Upper lobe of right lung (tissue), 1 donor: Measurements from ENCODE around the gene FHIT. TPM values are rescaled to one million over a fixed set of nuclear protein-coding genes. Genes with fewer than 3 reads are reported as not detected.

Source experiments
- ATAC-seq: fragments of 200-7000 bp; cut with Tn5 transposase; one replicate; pipeline ENCODE4 v1.9.1; 2020; ENCODE audit warnings: mild to moderate bottlenecking, moderate library complexity
- DNase-seq: peaks from one replicate; pipeline ENCODE4 v3.0.0-alpha.2; 2020
- H3K27ac ChIP-seq: fragments of 200-600 bp; one replicate; pipeline ENCODE4 v1.8.0; 2022
- H3K27me3 ChIP-seq: fragments of 200-600 bp; one replicate; pipeline ENCODE4 v1.8.0; 2022; ENCODE audit warnings: mild to moderate bottlenecking
- H3K36me3 ChIP-seq: fragments of 200-600 bp; one replicate; pipeline ENCODE4 v1.8.0; 2022
- H3K4me1 ChIP-seq: fragments of 200-600 bp; one replicate; pipeline ENCODE4 v1.8.0; 2022
- H3K4me3 ChIP-seq: fragments of 200-600 bp; one replicate; pipeline ENCODE4 v1.8.0; 2022; ENCODE audit warnings: mild to moderate bottlenecking
- H3K9me3 ChIP-seq: fragments of 200-600 bp; one replicate; pipeline ENCODE4 v1.8.0; 2022
- intact Hi-C: fragments of 100-400 bp; cut with DNase I; formaldehyde crosslinking; loops from one replicate; pipeline ENCODE4 v1.11.0; 2022
- total RNA-seq: library from RNA; stranded (reverse); fragmentation: NEBNext Ultra II Directional; extraction: Animal tissue kit (Norgen Biotek cat#: 25700); gene quantifications from one replicate; pipeline ENCODE4 v1.2.1, GENCODE V29; 2021
- TF ChIP-seq, protein P1 (sequence below): fragments of 200-600 bp; IDR thresholded peaks from one replicate; pipeline ENCODE4 v1.8.0; 2022; ENCODE audit warnings: antibody characterized with exemption
- donor health status: DM: no; HTN: yes; CAD: no; lungs with severe emphysema.

Gene FHIT
- total RNA-seq, 1 donor from 2014 or later = 9.6 TPM

DNA sequence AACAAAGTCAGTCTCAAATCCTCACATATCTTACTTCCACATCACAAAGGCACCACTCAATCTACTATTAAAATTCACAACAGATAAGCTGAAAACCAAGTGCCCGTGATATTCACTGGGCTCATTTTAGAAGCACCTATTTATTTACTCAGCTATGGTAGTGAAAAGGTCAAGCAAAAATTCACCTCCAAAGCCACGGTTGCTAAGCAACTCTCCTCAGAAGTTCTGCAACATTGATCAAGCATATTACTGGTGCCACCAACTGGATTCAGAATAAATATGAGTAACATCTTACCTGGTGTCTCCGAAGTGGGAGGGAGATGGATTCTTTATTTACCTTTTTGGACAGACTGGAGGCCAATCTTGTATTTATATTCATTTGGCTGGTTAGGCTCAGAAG lies 714.8 kb downstream of the FHIT start:
- no peak for ATAC-seq
- Histone ChIP-seq H3K27me3 (no peaks in the 10 kb centered on the region), H3K4me3 (no peak overlapping the region), H3K9me3 (no peaks in the 10 kb centered on the region), H3K36me3 (no peaks in the 10 kb centered on the region), H3K27ac (no peak overlapping the region), H3K4me1 (no peaks in the 10 kb centered on the region)
- TF ChIP-seq, protein P1, sequence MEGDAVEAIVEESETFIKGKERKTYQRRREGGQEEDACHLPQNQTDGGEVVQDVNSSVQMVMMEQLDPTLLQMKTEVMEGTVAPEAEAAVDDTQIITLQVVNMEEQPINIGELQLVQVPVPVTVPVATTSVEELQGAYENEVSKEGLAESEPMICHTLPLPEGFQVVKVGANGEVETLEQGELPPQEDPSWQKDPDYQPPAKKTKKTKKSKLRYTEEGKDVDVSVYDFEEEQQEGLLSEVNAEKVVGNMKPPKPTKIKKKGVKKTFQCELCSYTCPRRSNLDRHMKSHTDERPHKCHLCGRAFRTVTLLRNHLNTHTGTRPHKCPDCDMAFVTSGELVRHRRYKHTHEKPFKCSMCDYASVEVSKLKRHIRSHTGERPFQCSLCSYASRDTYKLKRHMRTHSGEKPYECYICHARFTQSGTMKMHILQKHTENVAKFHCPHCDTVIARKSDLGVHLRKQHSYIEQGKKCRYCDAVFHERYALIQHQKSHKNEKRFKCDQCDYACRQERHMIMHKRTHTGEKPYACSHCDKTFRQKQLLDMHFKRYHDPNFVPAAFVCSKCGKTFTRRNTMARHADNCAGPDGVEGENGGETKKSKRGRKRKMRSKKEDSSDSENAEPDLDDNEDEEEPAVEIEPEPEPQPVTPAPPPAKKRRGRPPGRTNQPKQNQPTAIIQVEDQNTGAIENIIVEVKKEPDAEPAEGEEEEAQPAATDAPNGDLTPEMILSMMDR = no peak
- intact Hi-C loops = no loop called here
- no peak for DNase-seq

DNA sequence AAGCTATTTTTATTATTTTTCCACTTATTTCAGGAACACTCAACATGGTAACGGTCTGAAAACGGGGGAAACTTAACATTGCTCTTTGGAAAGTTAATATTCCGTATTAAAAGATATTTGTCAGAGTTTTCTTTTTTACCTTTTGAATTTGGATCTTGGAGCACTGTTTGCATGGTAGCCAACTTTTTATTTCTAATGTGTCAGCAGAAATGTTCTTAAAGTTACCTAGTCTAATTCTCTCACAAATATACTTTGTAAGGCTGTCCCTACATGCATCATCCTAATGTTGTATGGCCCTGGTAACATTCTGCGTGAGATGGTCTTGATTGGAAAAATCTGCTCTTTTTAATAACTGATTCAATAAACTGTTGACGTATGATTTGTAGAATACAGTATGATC lies 719.5 kb downstream of the FHIT start:
- ATAC-seq (no peak), DNase-seq (no peak)
- Histone ChIP-seq H3K9me3 (no peaks in the 10 kb centered on the region), H3K4me3 (no peak overlapping the region), H3K27ac (no peak overlapping the region), H3K4me1 (no peaks in the 10 kb centered on the region), H3K36me3 (no peaks in the 10 kb centered on the region), H3K27me3 (no peaks in the 10 kb centered on the region)
- intact Hi-C loops = no loop called here
- TF ChIP-seq, protein P1 = no peak

DNA sequence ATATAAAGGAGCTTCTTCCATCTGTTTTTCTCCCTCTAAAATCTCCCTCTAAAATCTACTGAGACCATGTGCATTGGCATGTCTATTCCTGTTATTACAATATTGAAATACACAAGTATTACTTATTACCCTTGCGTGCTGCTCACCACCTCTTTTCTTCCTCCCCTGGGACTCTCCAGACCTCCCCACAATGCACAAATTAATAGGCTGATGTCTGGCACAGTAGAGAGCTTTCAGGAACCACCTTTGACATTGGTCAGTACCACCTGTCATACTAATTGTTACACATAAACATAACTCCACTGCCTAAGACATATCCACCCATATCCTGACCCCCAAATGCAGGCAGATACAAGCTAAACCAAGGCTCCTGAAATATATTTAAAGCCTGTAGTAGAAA lies 722.6 kb downstream of the FHIT start:
- Histone ChIP-seq H3K9me3 (no peaks in the 10 kb centered on the region), H3K4me3 (no peak overlapping the region), H3K27me3 (no peaks in the 10 kb centered on the region), H3K4me1 (no peaks in the 10 kb centered on the region), H3K36me3 (no peaks in the 10 kb centered on the region), H3K27ac (no peak overlapping the region)
- TF ChIP-seq, protein P1 = no peak
- DNase-seq = no peak
- intact Hi-C loops = no loop called here
- no peak for ATAC-seq

DNA sequence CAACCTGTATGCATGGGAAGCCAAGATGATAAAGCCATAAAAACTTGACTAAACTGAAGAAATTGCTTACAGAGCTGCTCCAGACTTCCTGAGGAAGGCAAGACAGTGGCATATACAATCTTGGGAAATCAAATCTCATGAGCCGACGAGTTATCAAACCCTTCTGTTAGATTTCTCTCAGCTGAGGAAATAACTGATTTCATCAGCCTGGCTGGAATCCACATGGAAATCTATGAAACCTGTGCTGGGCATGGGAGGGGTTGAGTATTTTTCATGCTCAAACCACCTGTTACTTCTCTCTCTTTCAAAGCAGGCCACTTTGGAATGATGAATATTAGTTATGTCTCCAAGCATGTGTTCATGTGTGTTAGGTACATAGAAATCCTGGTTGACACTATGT lies 727.7 kb downstream of the FHIT start:
- H3K9me3 ChIP-seq = no peaks in the 10 kb centered on the region
- no peaks in the 10 kb centered on the region for H3K36me3 ChIP-seq
- TF ChIP-seq, protein P1 = no peak
- intact Hi-C loops = no loop called here
- no peak overlapping the region for H3K27ac ChIP-seq
- H3K4me1 ChIP-seq = no peaks in the 10 kb centered on the region
- no peaks in the 10 kb centered on the region for H3K27me3 ChIP-seq
- DNase-seq = no peak
- no peak overlapping the region for H3K4me3 ChIP-seq
- ATAC-seq = no peak

GRCh38 chr3:60517134-60517533 lies 734.1 kb downstream of the FHIT start:
- no peak for ATAC-seq
- H3K27me3 ChIP-seq = no peaks in the 10 kb centered on the region
- no peaks in the 10 kb centered on the region for H3K36me3 ChIP-seq
- no peak for DNase-seq
- no peaks in the 10 kb centered on the region for H3K9me3 ChIP-seq
- H3K27ac ChIP-seq = no peak overlapping the region
- TF ChIP-seq, protein P1 = no peak
- intact Hi-C loops = no loop called here
- no peaks in the 10 kb centered on the region for H3K4me1 ChIP-seq
- H3K4me3 ChIP-seq = no peak overlapping the region

- no peaks in the 10 kb centered on the region for H3K4me1 ChIP-seq
- ATAC-seq (no peak), DNase-seq (no peak)
- H3K36me3 ChIP-seq = no peaks in the 10 kb centered on the region
- no peaks in the 10 kb centered on the region for H3K27me3 ChIP-seq
- intact Hi-C loops = no loop called here
- TF ChIP-seq, protein P1 = no peak
- no peaks in the 10 kb centered on the region for H3K9me3 ChIP-seq
- no peak overlapping the region for H3K27ac ChIP-seq
- H3K4me3 ChIP-seq = no peak overlapping the region
Measured at GRCh38 chr3:60514866-60515265, 736.4 kb downstream of the FHIT start.
